IMR-90 (cell line): ENCODE results near the gene CT45A10. TPM values are rescaled to one million over a fixed set of nuclear protein-coding genes. Genes with fewer than 3 reads are reported as not detected.

Experiments used
- ATAC-seq: fragments of 200-7000 bp; cut with Tn5 transposase; 2 replicates; pipeline ENCODE4 v1.9.1; 2020; ENCODE audit warnings: low read depth, mild to moderate bottlenecking, moderate library complexity
- BruUV-seq: library from RNA; stranded (reverse); fragments of 400-500 nt; replicated peaks from 2 replicates; lab custom pipeline; 2021; lab: Mats Ljungman, UMichigan
- CTCF ChIA-PET: fragments of 300-600 bp; formaldehyde crosslinking; extraction: SDS; loops from one replicate; lab custom pipeline; 2021; ENCODE audit warnings: antibody characterized with exemption; lab: Yijun Ruan, JAX
- POLR2A ChIA-PET: fragments of 300-600 bp; sonication (Branson Sonifier 250); formaldehyde crosslinking; loops from one replicate; lab custom pipeline; 2022; ENCODE audit warnings: antibody characterized with exemption; ENCODE audit not compliant: unreplicated experiment; lab: Charles Lee
- DNase-seq: peaks from one replicate; pipeline ENCODE4 v3.0.0; 2013
- H2AFZ ChIP-seq: replicated peaks from 2 replicates; pipeline ENCODE3; 2013; ENCODE audit warnings: low read length, mild to moderate bottlenecking; ENCODE audit not compliant: poor library complexity
- H2AK5ac ChIP-seq: 2 replicates; pipeline ENCODE4 v1.6.1; 2013; ENCODE audit warnings: low read depth, low read length, inconsistent platforms
- H2AK9ac ChIP-seq: replicated peaks from 2 replicates; pipeline ENCODE3; 2013; ENCODE audit warnings: mild to moderate bottlenecking, low read depth, low read length, moderate library complexity; ENCODE audit not compliant: poor library complexity
- H2BK120ac ChIP-seq: 2 replicates; pipeline ENCODE4 v1.6.1; 2013; ENCODE audit warnings: low read depth, low read length, inconsistent platforms
- H2BK15ac ChIP-seq: 3 replicates; pipeline ENCODE4 v1.6.1; 2013; ENCODE audit warnings: low read depth, low read length, inconsistent platforms
- H2BK20ac ChIP-seq: 2 replicates; pipeline ENCODE4 v1.6.1; 2013; ENCODE audit warnings: low read depth, mild to moderate bottlenecking, inconsistent platforms, low read length, moderate library complexity
- H2BK5ac ChIP-seq: 2 replicates; pipeline ENCODE4 v1.6.1; 2013; ENCODE audit warnings: mild to moderate bottlenecking, low read depth, low read length, inconsistent platforms; ENCODE audit not compliant: poor library complexity, severe bottlenecking
- H3K14ac ChIP-seq: replicated peaks from 2 replicates; pipeline ENCODE4 v1.6.1; 2013; ENCODE audit warnings: low read depth, low read length, inconsistent platforms
- H3K18ac ChIP-seq: 2 replicates; pipeline ENCODE4 v1.6.1; 2013; ENCODE audit warnings: low read depth, low read length, control low read depth
- H3K23ac ChIP-seq: 2 replicates; pipeline ENCODE4 v1.6.1; 2013; ENCODE audit warnings: low read depth, low read length, inconsistent platforms
- H3K27ac ChIP-seq: 2 replicates; pipeline ENCODE4 v1.5.1; 2013; ENCODE audit warnings: mild to moderate bottlenecking, control low read depth, low read length; ENCODE audit not compliant: insufficient read depth
- H3K27me3 ChIP-seq: 2 replicates; pipeline ENCODE4 v1.6.1; 2013; ENCODE audit warnings: low read length; ENCODE audit not compliant: control insufficient read depth, insufficient read depth
- H3K36me3 ChIP-seq: 2 replicates; pipeline ENCODE4 v1.6.1; 2013; ENCODE audit warnings: low read length, mixed read lengths; ENCODE audit not compliant: control insufficient read depth, insufficient read depth
- H3K4ac ChIP-seq: 2 replicates; pipeline ENCODE4 v1.6.1; 2013; ENCODE audit warnings: low read depth, low read length, inconsistent platforms
- H3K4me1 ChIP-seq: 2 replicates; pipeline ENCODE4 v1.6.1; 2013; ENCODE audit warnings: low read length, mixed read lengths; ENCODE audit not compliant: control insufficient read depth, insufficient read depth
- H3K4me2 ChIP-seq: 2 replicates; pipeline ENCODE4 v1.6.1; 2013; ENCODE audit warnings: low read depth, mild to moderate bottlenecking, control low read depth, low read length, moderate library complexity
- H3K4me3 ChIP-seq: 2 replicates; pipeline ENCODE4 v1.5.1; 2013; ENCODE audit warnings: low read depth, mild to moderate bottlenecking, control low read depth, low read length, moderate library complexity; ENCODE audit not compliant: insufficient read depth
- H3K56ac ChIP-seq: 2 replicates; pipeline ENCODE4 v1.6.1; 2013; ENCODE audit warnings: low read length, inconsistent platforms; ENCODE audit not compliant: insufficient read depth; ENCODE audit errors: extremely low read depth
- H3K79me1 ChIP-seq, 2 experiments: 2 replicates each; pipeline ENCODE4 v1.6.1; 2013; ENCODE audit warnings: low read length in 2 of 2, inconsistent platforms in 1 of 2, low read depth in 1 of 2
- H3K9ac ChIP-seq: 2 replicates; pipeline ENCODE4 v1.6.1; 2013; ENCODE audit warnings: low read depth, low read length, control low read depth
- H3K9me1 ChIP-seq: 2 replicates; pipeline ENCODE4 v1.6.1; 2013; ENCODE audit warnings: low read length, inconsistent platforms; ENCODE audit not compliant: insufficient read depth
- H3K9me3 ChIP-seq: 2 replicates; pipeline ENCODE4 v1.6.1; 2013; ENCODE audit warnings: low read length; ENCODE audit not compliant: control insufficient read depth, insufficient read depth
- H4K20me1 ChIP-seq: 2 replicates; pipeline ENCODE4 v1.6.1; 2013; ENCODE audit warnings: low read length, inconsistent platforms; ENCODE audit not compliant: insufficient read depth
- H4K5ac ChIP-seq: 2 replicates; pipeline ENCODE4 v1.6.1; 2013; ENCODE audit warnings: mild to moderate bottlenecking, low read depth, low read length, control low read depth
- H4K8ac ChIP-seq, 2 experiments: 2 replicates each; pipeline ENCODE4 v1.6.1; 2013; ENCODE audit warnings: low read depth in 2 of 2, low read length in 2 of 2, control low read depth in 1 of 2, inconsistent platforms in 1 of 2
- H4K91ac ChIP-seq: 2 replicates; pipeline ENCODE4 v1.6.1; 2013; ENCODE audit warnings: low read depth, low read length, inconsistent platforms; ENCODE audit not compliant: insufficient read depth
- BHLHE40 ChIP-seq: fragments of 150-350 bp; IDR thresholded peaks from 2 replicates; pipeline ENCODE4 v1.6.1; 2016; ENCODE audit warnings: mild to moderate bottlenecking, low read depth, low read length
- CTCF ChIP-seq: conservative IDR thresholded peaks from 2 replicates; pipeline ENCODE4 v1.5.1; 2012; ENCODE audit warnings: mild to moderate bottlenecking, low read depth, low read length, improper control_type of control experiment
- MXI1 ChIP-seq: IDR thresholded peaks from 2 replicates; pipeline ENCODE4 v1.6.1; 2012; ENCODE audit warnings: low read depth, mild to moderate bottlenecking, low read length, moderate library complexity, borderline replicate concordance
- RAD21 ChIP-seq: IDR thresholded peaks from 2 replicates; pipeline ENCODE4 v1.6.1; 2012; ENCODE audit warnings: low read length, improper control_type of control experiment
- SMC3 ChIP-seq: fragments of 150-350 bp; IDR thresholded peaks from 2 replicates; pipeline ENCODE4 v1.6.1; 2016; ENCODE audit warnings: low read depth, mild to moderate bottlenecking, antibody characterized with exemption, low read length, moderate library complexity
- WGBS, 2 experiments: methylation state at CpG; one replicate each; pipeline versions ENCODE4 v1.1.5 to v1.1.7; 2013; ENCODE audit warnings: missing lambda C conversion rate in 2 of 2; ENCODE audit not compliant: insufficient read length in 1 of 2; ENCODE audit errors: extremely low coverage in 2 of 2; 5-methylcytosine and 5-hydroxymethylcytosine counted together
- dilution Hi-C: fragments of 300-500 bp; cut with HindIII; formaldehyde crosslinking; loops from one replicate; pipeline ENCODE4 v1.14.3; 2018; ENCODE audit warnings: low sequenced_read_pairs; ENCODE audit not compliant: unreplicated experiment
- in situ Hi-C: fragments of 300-500 bp; cut with MboI; formaldehyde crosslinking; loops from 3 replicates; pipeline ENCODE4 v1.14.3; 2019; ENCODE audit warnings: low sequenced_read_pairs, inconsistent platforms, mixed read lengths
- intact Hi-C: fragments of 100-400 bp; cut with micrococcal nuclease; formaldehyde crosslinking; loops from 2 replicates; pipeline ENCODE4 v1.10.0; 2022
- polyA plus RNA-seq, 3 experiments: library from polyadenylated mRNA; depleted of rRNA; stranded (reverse); fragments of >200 nt; gene quantifications; 2 replicates each; pipeline ENCODE4 v1.2.3, GENCODE V29; 2012; ENCODE audit warnings: low replicate concordance in 1 of 3
- total RNA-seq: library from RNA; depleted of rRNA; stranded (reverse); fragments of >200 nt; gene quantifications from 2 replicates; pipeline ENCODE4 v1.2.3, GENCODE V29; 2012

CT45A10 gene
- total and polyA plus RNA-seq, 2 of the 4 experiments (the other 2 are of a cell fraction), result not detected

DNA sequence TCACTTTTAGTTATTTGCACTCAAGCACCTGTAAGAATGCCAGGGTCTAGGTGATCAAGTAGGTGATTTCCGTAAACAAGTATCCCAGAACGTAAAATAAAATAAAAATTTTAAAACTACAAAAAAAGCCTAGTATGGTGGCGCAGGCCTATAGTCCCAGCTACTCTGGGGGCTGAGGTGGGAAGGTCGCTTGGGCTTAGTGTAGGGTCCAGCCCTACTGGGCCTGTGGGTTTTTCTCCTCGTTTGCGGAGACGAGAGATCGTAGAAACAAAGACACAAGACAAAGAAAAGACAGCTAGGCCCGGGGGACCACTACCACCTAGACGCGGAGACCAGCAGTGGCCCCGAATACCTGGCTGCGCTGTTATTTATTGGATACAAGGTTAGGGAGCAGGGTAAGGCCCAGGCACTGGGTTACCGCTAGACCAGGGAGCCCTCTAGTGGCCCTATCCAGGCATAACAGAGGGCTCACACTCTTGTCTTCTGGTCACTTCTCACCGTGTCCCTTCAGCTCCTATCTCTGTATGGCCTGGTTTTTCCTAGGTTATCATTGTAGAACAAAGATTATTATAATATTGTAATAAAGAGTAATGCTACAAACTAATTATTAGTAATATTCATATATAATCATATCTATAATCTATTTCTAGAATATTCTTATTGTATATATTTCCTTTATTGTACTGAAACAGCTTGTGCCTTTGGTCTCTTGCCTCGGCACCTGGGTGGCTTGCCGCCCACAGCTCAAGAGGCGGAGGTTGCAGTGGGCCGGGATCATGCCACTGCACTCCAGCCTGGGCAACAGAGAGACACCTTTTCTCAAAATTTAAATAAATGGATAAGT, 38.6 kb upstream of the CT45A10 start:
- H4K5ac ChIP-seq, result no peak overlapping the region
- no peak overlapping the region for H2BK20ac ChIP-seq
- H3K4ac ChIP-seq, result no peak overlapping the region
- no peak overlapping the region for H2AK5ac ChIP-seq
- H3K23ac ChIP-seq, result no peak overlapping the region
- H3K27ac ChIP-seq, result no peak overlapping the region
- no peak overlapping the region for H2BK5ac ChIP-seq
- WGBS, 2 experiments, result no CpG with 5 or more reads among the region's 19 CpGs
- no peaks in the 10 kb centered on the region for H3K4me1 ChIP-seq
- TF ChIP-seq SMC3 (peak; percentile 37; the same call in 1 of the 2 replicates), RAD21 (peak; percentile 55), CTCF (peak; percentile 60), MXI1 (no peak), BHLHE40 (no peak)
- intact Hi-C loops, result no loop called here
- no peak overlapping the region for H2BK120ac ChIP-seq
- H3K14ac ChIP-seq, result no peak overlapping the region
- no peaks in the 10 kb centered on the region for H4K20me1 ChIP-seq
- H3K4me2 ChIP-seq, result no peak overlapping the region
- no peak overlapping the region for H2AFZ ChIP-seq
- no peak overlapping the region for H3K4me3 ChIP-seq
- BruUV-seq, result no TSS peak
- H3K9ac ChIP-seq, result no peak overlapping the region
- H2BK15ac ChIP-seq, result no peak overlapping the region
- POLR2A ChIA-PET, result no interaction called here
- no peak overlapping the region for H3K56ac ChIP-seq
- H2AK9ac ChIP-seq, result no peak overlapping the region
- H3K36me3 ChIP-seq, result no peaks in the 10 kb centered on the region
- H3K27me3 ChIP-seq, result peaks cover 6% of the 10 kb centered on the region
- CTCF ChIA-PET, result interaction anchor here (0.6 to 1.3 kb wide), 2 partner anchors 11 to 21 kb away, joined by 3 read pairs; no protein-coding TSS in a partner anchor
- H4K91ac ChIP-seq, result no peak overlapping the region
- H3K9me1 ChIP-seq, result no peaks in the 10 kb centered on the region
- no peak overlapping the region for H3K18ac ChIP-seq
- in situ Hi-C loops, result no loop called here
- no peaks in the 10 kb centered on the region for H3K79me1 ChIP-seq
- ATAC-seq (peak; percentile 90), DNase-seq (peak; percentile 24)
- H4K8ac ChIP-seq, result no peak overlapping the region
- dilution Hi-C loops, result no loop called here
- H3K9me3 ChIP-seq, result no peaks in the 10 kb centered on the region
